Frontal cortex (tissue), 4 donors: ENCODE data around the gene WDR37. TPM values are rescaled to one million over a fixed set of nuclear protein-coding genes. Genes with fewer than 3 reads are reported as not detected.
"Not testable (repeated sequence)": the region's sequence is repeated elsewhere in the genome, so short reads cannot be mapped to it uniquely, and the experiment has no call there.

Experiments used
- DNase-seq, 2 donors: peaks; one replicate each; pipeline ENCODE4 v3.0.0; 2012; ENCODE audit warnings: low spot score in 2 of 2
- FAIRE-seq: peaks from 2 replicates; lab custom pipeline; 2012; peaks lifted over from hg19 to GRCh38; lab: Jason Lieb, UNC
- total RNA-seq: library from RNA; depleted of rRNA; stranded (reverse); fragments of >200 nt; gene quantifications from one replicate; pipeline ENCODE4 v1.2.3, GENCODE V29; 2014
- donor health status: control.
- donor health status: control.
- donor health status: control.

WDR37 gene
- total RNA-seq, 1 donor from 2014 or later, result 32.6 TPM

- DNase-seq, result no peak
Observed at GRCh38 chr10:1159131-1160061, 103.2 kb downstream of the WDR37 start.

GRCh38 chr10:1160561-1161314 lies 104.6 kb downstream of the WDR37 start:
- DNase-seq, result no peak
- no peak for FAIRE-seq

More at GRCh38 chr10:1159131-1160061, 103.2 kb downstream of the WDR37 start:
- no peak for FAIRE-seq

GRCh38 chr10:1161315-1161673 lies 105.1 kb downstream of the WDR37 start:
- not testable (repeated sequence) for DNase-seq, FAIRE-seq

GRCh38 chr10:1162481-1163203 lies 106.5 kb downstream of the WDR37 start:
- FAIRE-seq (no peak), DNase-seq (no peak)

DNA sequence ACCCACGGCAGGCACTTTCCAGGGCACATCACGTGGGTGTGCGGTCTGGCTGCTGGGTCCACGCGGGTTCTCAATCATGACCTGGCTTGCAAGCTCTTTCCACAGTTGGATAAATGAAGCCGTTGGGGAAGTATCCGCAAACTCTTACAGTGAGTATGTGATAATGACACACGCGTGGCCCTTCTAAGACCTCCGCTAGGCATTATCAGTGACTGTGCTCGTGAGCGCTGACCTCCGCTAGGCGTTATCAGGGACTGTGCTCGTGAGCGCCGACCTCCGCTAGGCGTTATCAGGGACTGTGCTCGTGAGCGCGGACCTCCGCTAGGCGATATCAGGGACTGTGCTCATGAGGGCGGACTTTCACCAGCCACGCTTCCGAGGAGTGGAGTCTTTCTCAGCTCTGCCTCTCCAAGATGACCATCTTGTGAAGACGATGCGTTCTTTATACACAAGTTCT lies 107.0 kb downstream of the WDR37 start:
- no peak for FAIRE-seq

GRCh38 chr10:1163831-1164230 lies 107.6 kb downstream of the WDR37 start:
- no peak for FAIRE-seq

More for the DNA sequence above, 107.0 kb downstream of the WDR37 start:
- no peak for DNase-seq

DNA sequence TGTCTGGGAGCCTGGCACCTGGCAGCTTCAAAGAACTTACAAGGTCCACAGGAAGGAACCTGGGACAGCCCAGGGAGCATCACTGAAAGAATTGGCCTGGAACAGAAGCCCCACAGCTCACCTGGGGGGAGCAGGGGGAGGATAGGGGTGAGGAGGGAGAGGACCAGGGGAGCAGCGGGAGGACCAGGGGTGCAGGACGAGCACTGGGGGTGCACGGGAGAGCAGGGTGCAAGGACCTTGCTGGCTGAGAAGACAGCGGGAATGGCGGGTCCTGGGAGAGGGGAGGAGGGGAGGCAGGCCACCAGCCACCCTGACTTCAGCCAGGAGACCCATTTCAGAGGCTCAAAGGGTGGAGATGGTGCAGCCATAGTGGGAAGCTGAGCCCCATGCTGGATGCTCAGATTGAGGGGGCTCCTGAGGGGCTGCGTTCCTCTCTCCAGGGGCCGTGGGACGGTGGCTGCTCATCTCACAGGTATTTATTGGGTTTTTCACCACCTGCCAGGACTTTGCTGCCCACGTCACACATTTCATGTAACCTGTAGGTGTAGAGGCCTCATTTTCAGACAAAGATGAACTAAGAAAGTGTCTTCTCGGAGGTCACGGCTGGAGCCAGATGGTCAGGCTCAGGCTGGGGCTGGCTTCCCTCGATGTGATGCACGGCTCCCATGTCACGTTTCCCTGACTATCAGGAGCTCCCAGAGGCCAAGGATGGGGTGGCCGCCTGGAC lies 110.1 kb downstream of the WDR37 start:
- DNase-seq (no peak), FAIRE-seq (no peak)

More at GRCh38 chr10:1163831-1164230, 107.6 kb downstream of the WDR37 start:
- DNase-seq, result no peak

GRCh38 chr10:1166828-1167275 lies 110.7 kb downstream of the WDR37 start:
- FAIRE-seq (no peak), DNase-seq (no peak)

DNA sequence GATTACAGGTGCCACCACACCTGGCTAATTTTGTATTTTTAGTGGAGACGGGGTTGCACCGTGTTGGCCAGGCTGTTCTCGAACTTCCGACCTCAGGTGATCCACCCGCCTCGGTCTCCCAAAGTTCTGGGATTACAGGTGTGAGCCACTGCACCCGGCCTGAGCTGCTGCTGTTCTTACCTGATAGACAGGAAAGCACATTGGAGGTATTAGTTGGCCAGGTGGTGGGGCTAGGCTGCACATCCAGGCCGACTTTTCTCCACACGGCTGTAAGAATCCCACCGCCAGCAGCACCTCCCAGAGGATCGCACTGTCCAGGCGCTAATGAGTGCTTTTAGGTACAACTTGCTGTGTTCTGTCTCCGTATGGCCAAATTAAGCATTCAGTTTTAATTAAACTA lies 112.6 kb downstream of the WDR37 start:
- DNase-seq (no peak), FAIRE-seq (no peak)

DNA sequence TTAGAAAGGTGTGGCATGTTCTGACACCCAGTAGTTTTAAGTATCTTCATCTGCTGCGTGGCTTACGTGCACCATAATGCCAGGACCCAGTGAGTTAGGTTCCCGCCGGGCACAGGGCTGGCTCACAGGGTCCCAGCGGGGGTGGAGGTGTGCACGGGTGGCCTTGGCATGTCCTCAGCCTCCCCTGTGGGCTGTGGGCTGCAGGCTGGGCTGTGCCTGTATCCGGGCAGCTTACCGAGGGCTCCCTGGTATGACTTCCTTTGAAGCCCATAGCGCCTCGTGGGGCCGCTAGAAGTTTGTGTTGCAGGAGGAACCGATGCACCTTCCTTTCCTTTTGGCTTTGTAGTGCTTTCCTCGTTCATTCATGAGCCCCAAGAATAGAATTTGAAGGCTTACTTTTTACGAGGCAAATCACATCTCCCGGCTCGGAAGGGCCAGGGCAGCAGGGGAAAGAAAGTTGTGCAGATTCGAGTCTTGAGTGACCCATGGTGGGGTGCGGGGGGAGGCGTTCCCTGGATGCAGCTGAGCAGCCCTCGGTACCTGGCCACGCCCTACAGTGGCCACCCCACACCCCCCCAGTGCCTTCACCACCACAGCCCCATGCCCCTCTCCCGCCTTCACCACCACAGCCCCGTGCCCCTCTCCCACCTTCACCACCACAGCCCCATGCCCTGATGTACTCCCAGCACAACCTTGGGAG lies 113.2 kb downstream of the WDR37 start:
- no peak for FAIRE-seq
- DNase-seq, result no peak

DNA sequence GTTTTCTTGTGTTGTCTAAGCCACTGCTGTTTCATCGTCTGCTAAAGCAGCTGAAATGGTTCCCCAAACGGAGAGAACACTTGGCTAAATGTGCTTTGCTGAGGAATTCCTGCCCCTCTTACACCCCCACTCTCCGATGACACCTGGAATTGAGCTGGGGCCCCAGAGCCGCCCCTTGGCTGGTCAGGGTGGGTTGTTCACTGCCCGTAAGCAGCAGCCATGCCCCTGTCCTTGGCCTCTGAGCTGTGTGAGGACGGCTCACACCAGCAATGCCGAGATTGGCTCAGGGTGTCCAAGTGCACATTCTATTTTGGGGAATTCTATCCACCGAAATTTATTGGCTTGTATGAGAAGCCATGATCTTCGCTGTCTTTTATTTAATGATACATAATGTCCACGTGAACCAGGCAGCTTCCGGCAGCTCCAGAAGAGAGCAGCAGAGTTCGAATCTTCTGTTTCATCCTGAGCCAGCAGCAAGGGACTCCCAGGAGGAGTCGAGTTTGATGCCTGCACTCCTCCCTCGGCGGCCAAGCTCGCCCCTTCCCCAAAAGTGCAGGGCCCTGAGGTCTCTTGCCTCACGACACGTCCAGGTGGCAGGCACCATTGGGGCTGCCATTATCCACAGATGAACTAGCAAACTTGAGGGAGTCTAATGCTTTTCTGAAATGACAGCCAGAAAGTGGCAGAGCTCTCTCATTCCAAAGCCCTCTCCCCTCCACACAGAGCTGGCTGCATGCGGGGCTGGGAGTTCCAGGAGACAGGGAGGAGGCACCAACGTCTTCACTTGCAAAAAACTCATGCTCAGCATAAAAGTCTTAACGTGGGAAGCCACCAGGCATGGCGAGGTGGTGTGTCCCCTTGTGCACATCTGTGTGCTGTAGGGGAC lies 114.0 kb downstream of the WDR37 start:
- DNase-seq, result no peak
- FAIRE-seq, result no peak

- DNase-seq, result no peak
- FAIRE-seq, result no peak
Observed at GRCh38 chr10:1170867-1171180, 114.6 kb downstream of the WDR37 start.

GRCh38 chr10:1171182-1171581 lies 115.0 kb downstream of the WDR37 start:
- FAIRE-seq, result no peak
- no peak for DNase-seq

DNA sequence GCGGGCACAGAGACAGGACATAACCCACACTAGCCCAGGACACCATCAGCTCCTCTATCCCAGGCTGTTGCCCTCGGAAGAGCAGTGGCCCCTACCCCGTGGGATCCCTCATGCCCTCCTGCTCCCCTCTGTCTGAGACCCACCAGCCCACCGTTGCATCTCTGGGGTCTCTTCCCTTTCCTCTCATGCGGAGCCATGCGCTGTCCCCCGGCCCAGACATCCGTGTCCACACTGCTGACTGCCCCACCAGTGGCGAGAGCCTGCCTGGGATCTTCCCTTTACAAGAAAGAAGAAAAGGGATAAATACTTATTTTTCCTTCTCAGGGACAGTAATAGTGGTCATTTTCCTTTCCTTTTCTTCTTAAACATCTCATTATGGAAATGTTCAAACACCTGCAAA lies 115.4 kb downstream of the WDR37 start:
- DNase-seq (no peak), FAIRE-seq (no peak)

DNA sequence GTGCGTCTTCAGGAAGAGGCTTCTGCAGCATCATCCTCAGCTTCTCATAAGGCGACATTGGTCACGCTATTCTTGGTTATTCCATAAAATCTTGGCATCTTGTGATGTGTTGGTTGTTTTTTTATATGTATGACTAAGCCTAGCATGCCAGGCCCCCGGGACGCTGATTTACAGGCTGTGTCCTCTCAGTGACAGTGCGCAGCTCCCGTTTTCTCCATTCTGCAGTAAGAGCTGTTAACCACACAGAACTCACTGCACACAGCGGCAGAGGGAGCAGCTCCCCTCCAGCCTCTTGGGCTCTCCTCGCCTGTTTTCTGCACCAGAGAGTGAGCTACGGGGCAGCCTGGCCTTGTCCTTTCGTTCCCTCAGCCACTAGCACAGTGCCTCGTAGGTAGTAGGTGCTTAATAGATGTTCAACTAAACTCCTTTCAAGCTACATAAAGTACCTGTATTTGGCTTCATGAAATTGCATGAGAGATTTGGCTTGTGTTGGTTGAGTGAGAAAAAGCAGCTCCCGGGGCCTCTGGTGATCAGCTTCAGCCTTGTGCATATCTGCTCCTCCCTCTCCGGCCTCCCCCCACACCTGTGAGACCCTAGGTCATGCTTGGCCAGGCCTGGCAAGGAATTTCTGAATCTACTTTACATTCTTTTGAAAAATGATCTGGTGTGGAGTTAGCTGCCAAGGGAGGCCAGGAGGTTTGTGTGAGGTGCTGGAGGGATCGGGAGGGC lies 116.2 kb downstream of the WDR37 start:
- DNase-seq (no peak), FAIRE-seq (no peak)

GRCh38 chr10:1173091-1173490 lies 116.9 kb downstream of the WDR37 start:
- FAIRE-seq (no peak), DNase-seq (no peak)

DNA sequence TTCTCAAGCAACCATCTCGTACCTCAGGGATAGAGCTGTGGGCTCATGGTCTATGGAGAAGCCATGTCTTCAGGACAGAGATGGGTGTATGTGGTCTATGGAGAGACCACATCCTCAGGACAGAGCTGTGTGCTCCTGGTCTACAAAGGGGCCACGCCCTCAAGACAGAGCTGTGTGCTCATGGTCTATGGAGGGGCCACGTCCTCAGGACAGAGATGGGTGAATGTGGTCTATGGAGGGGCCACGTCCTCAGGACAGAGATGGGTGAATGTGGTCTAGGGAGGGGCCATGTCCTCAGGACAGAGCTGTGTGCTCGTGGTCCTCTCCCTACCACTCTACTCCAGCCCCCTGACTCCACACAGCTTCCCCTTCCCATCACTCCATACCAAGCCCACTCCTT lies 117.8 kb downstream of the WDR37 start:
- DNase-seq (no peak), FAIRE-seq (no peak)
